SKM-1 treated with dmso at 0.1 percent for 144 hours (cell line): ENCODE data around the gene MICB.

Experiments used
- DNase-seq: peaks from one replicate; lab custom pipeline; 2025; ENCODE audit not compliant: unreplicated experiment; lab: John Stamatoyannopoulos, UW

The MICB gene

GRCh38 chr6:31559606-31559957 lies 61.6 kb downstream of the MICB start:
- DNase-seq, result no peak

GRCh38 chr6:31559958-31560696 lies 62.2 kb downstream of the MICB start:
- DNase-seq, result peak; percentile 96

GRCh38 chr6:31560697-31561058 lies 62.7 kb downstream of the MICB start:
- no peak for DNase-seq
